HG03175 (cell line): Measurements from ENCODE around the gene TMEM260.
A peak's percentile ranks its signal among the peaks of the same experiment; 100 is the strongest.

Experiments
- ATAC-seq: cut with Tn5 transposase; IDR thresholded peaks from one replicate; pipeline ENCODE4 v1.9.1; 2021; ENCODE audit warnings: mild to moderate bottlenecking, moderate library complexity; ENCODE audit not compliant: unreplicated experiment

Gene TMEM260

GRCh38 chr14:56579345-56580220 lies at the start of gene TMEM260:
Gene TMEM260, plus strand, starts transcription at chr14:56579798. Its CDS starts 117 bp downstream, at chr14:56579915.
- peak; percentile 89 for ATAC-seq

GRCh38 chr14:56532546-56532945 lies 47.1 kb upstream of the TMEM260 start:
- no peak for ATAC-seq

GRCh38 chr14:56534656-56535055 lies 44.9 kb upstream of the TMEM260 start:
- no peak for ATAC-seq

- no peak for ATAC-seq
Measured at GRCh38 chr14:56539862-56540261, 39.7 kb upstream of the TMEM260 start.

- ATAC-seq, result no peak
Measured at GRCh38 chr14:56543436-56543835, 36.2 kb upstream of the TMEM260 start.

- no peak for ATAC-seq
Measured at GRCh38 chr14:56549721-56550120, 29.9 kb upstream of the TMEM260 start.

GRCh38 chr14:56552615-56553014 lies 27.0 kb upstream of the TMEM260 start:
- no peak for ATAC-seq

GRCh38 chr14:56554301-56554700 lies 25.3 kb upstream of the TMEM260 start:
- no peak for ATAC-seq

- no peak for ATAC-seq
Measured at GRCh38 chr14:56555921-56556570, 23.6 kb upstream of the TMEM260 start.

- ATAC-seq, result no peak
Measured at GRCh38 chr14:56559182-56559581, 20.4 kb upstream of the TMEM260 start.

GRCh38 chr14:56561606-56562005 lies 18.0 kb upstream of the TMEM260 start:
- no peak for ATAC-seq

GRCh38 chr14:56562883-56563282 lies 16.7 kb upstream of the TMEM260 start:
- ATAC-seq, result no peak

- ATAC-seq, result no peak
Measured at GRCh38 chr14:56569174-56569573, 10.4 kb upstream of the TMEM260 start.

GRCh38 chr14:56570295-56570694 lies 9.3 kb upstream of the TMEM260 start:
- ATAC-seq, result no peak

- peak; percentile 6 for ATAC-seq
Measured at GRCh38 chr14:56580221-56580711, 668 bp downstream of the TMEM260 start.

GRCh38 chr14:56581041-56581727 lies 1.6 kb downstream of the TMEM260 start:
- ATAC-seq, result no peak

GRCh38 chr14:56585461-56586084 lies 6.0 kb downstream of the TMEM260 start:
- ATAC-seq, result no peak

- no peak for ATAC-seq
Measured at GRCh38 chr14:56587701-56588100, 8.1 kb downstream of the TMEM260 start.

- ATAC-seq, result no peak
Measured at GRCh38 chr14:56590535-56590960, 10.9 kb downstream of the TMEM260 start.

GRCh38 chr14:56592746-56593544 lies 13.3 kb downstream of the TMEM260 start:
- no peak for ATAC-seq
